HG03108 (cell line): ENCODE results near the gene ZNF469.

Source experiments
- ATAC-seq: cut with Tn5 transposase; IDR thresholded peaks from one replicate; pipeline ENCODE4 v1.9.1; 2021; ENCODE audit warnings: moderate library complexity; ENCODE audit not compliant: unreplicated experiment

ZNF469 gene

GRCh38 chr16:88421871-88422433, 39.2 kb downstream of the ZNF469 start:
- no peak for ATAC-seq

- no peak for ATAC-seq
Observed at GRCh38 chr16:88422733-88423447, 40.1 kb downstream of the ZNF469 start.

GRCh38 chr16:88423448-88423850, 40.7 kb downstream of the ZNF469 start:
- no peak for ATAC-seq

- ATAC-seq: no peak
Observed at GRCh38 chr16:88424587-88425235, 42.0 kb downstream of the ZNF469 start.

GRCh38 chr16:88426018-88426417, 43.3 kb downstream of the ZNF469 start:
- ATAC-seq: no peak

- ATAC-seq: no peak
Observed at GRCh38 chr16:88427376-88427775, 44.6 kb downstream of the ZNF469 start.

GRCh38 chr16:88428156-88428555, 45.4 kb downstream of the ZNF469 start:
- no peak for ATAC-seq

GRCh38 chr16:88428616-88429386, 46.0 kb downstream of the ZNF469 start:
- ATAC-seq: no peak

GRCh38 chr16:88429387-88430184, 46.8 kb downstream of the ZNF469 start:
- ATAC-seq: no peak

GRCh38 chr16:88430185-88430523, 47.4 kb downstream of the ZNF469 start:
- ATAC-seq: no peak

GRCh38 chr16:88430524-88431446, 48.0 kb downstream of the ZNF469 start:
- ATAC-seq: no peak

- ATAC-seq: no peak
Observed at GRCh38 chr16:88431651-88432050, 48.9 kb downstream of the ZNF469 start.

GRCh38 chr16:88432174-88432573, 49.4 kb downstream of the ZNF469 start:
- ATAC-seq: no peak
